T-helper 1 cell treated with Interleukin-12 subunit alpha and Interleukin-12 subunit beta and Interleukin-4 antibody, amounts not matched to agents 30 ng/mL and 1 ng/mL, for 36 hours (primary cell): ENCODE results near the gene GAP43. TPM values are rescaled to one million over a fixed set of nuclear protein-coding genes. Genes with fewer than 3 reads are reported as not detected.

Experiments
- intact Hi-C: fragments of 100-400 bp; cut with micrococcal nuclease; formaldehyde crosslinking; loops from one replicate; pipeline ENCODE4 v1.15.1; 2024
- total RNA-seq: library from RNA; stranded (reverse); gene quantifications from 2 replicates; pipeline ENCODE4 v1.2.3, GENCODE V29; 2022

GAP43 gene
- total RNA-seq, 1 donor from 2014 or later = not detected

DNA sequence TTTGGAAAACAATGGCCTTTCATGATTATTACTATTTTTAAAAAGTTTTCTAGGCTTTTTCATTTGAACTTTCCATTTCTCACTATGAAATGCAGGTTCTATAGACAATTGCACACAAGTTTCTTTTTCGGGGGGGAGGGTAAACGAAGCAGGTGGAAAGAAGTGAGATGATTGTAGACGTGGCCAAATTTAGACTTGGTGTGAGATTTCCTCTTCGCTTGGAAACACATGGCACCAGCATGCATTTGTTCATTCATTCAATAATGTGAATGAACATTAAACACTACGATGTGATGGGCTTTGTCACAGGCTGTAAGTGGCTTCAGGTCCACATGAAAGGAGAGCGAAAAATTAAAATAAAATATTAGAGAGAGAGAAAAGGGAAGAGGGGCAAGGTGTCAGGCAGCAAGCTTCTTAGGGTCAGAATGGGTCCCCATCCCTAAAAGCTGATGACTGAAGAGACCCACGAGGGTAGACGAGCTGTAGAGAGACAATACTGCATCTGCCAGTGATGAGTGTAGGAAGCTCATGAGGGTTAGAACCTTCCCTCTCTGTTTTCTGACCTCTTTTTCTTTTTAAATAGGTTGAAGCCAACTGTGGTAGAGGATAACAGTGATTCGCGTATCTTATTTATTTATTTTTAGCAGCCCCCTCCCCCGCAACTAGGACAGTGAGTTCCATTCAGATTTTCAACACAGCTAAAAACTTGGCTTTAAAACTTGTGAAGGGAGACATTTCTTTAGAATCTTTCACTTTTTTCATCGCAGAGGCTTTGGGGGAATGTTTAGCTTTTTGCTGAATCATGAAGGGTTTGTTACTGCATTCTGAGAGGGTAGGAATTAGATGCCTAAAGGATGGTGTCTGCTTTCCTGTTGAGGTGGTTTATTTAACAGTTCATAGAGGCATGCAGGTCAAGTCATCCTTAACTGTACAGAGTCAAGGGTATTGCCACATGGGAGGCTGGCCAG, 36.2 kb downstream of the GAP43 start:
- intact Hi-C loops = loop anchor here (2.0 to 5.0 kb wide), 2 partner anchors 161 to 1442 kb away; no protein-coding TSS in a partner anchor

DNA sequence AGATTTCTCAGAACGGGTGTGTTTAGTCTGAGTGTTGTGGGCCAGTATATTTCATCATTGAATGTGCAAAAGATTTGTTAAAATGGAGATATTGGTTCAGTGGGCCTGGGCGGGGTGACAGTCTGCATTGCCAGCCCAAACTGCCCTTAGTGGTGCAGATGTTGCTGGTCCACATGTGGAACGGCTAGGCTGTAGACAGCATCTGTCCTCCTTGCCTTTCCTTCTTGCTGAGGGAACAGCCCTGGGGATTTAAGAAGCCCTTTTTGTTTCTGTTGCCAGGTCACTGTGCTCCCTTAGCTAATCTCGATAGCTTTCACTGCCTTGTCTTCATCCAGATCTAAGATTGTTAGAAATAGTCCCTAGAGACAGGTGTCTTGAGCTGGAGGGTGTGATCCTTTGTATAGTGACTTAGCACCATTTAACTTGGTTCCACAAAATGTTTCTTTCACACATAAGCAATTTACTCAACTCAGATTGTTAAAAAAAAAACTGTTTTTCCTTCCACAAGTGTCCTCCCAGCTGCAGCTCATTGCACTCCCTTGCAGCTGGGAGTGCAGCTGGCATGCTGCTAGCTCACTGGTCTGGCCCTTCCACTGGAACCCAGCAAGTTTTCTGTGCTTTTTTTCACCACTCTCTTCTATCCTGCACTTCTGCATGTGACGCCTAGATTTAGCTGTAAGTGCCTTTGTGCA, 37.5 kb downstream of the GAP43 start:
- intact Hi-C loops = no loop called here

DNA sequence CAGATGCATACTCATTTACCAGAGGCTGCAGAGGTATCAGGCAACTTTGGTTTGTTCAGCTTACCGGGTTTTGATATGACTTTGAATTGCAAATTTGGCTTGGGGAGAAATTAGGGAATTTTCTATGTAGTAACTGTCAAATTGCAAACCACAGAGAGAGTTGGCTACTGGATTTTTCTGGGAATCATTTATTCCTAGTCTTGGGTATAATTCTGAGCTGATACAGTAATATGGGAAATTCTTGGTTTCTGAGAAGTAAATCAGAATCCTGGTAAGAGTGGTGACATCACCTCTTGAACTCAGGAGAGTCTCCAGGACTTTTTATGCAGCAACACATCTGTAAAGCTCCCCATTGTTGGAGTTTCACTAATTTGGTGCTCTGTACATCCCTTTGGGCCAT, 39.0 kb downstream of the GAP43 start:
- intact Hi-C loops = no loop called here

DNA sequence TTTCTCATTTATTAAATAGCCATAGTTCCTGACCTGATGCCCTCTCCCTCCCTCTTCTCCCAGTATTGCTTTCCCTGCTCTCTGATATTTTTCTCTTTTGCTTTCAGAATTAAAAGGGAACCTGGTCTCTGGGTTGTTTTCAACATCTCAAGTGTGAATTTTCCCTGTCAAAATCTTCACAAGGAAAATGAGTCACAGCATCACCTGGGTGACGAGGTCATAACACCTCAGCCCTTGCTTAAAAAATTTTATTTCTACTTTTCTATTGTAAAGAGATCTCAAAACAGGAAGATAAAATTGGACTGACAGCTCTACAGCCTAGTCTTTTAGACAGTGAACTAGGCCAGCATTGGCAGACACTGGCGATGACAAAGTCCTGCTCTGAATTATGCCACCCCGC, 40.1 kb downstream of the GAP43 start:
- intact Hi-C loops = no loop called here

DNA sequence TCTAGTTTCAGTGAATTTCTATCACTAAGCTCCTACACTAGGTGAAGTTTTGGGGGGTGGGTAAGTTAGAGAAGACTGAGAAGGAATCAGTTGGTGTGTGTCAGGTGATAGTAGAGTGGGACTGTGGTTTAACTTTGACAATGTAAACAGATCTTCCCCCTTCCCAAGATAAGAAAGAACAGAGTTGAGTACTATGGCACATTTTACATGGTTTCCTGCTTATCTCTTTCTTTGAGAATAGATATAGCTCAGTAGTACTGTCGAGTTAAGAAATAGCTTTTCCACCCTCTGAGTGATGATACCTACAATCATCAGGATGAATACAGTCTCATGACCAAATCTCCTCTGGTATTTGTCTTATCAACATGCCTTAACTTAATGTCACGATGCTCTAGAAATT, 42.8 kb downstream of the GAP43 start:
- intact Hi-C loops = no loop called here

DNA sequence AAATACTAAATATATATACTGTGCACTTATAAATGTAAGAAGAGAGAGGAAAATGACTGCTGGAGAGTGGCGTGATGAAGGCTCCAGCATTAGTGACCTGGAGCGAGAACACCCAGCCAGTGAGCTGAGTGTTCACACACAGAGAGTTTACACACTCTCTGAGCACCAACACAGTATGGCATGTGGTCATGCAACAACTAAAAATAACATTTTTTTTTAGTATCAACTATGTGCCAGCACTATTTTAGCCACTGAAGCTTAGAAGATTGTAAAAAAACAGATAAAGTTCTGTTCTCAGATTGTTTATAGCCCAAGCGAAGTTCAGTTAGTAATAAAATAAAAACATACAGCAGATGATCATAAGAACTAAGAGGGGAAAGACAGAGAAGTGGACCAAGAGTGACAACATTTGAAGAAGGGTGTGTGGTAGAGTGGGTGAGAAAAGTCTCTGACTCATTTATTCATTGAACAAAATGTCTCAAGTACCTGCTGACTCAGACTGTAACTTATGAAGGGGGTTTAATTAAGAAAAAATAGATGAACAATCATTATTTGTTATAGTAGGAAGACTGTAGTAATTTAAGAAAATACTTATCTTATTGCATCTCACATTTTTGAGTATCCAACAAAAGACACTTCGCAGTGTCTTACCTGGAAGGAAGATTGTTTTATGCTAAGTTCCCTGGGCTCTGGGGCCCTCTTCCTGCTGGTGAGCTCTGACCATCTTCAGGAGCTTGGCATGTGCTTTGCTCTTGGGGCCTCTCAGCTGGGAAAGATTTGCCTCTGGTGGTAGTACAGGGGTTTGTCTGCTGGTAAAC, 43.8 kb downstream of the GAP43 start:
- intact Hi-C loops = no loop called here

DNA sequence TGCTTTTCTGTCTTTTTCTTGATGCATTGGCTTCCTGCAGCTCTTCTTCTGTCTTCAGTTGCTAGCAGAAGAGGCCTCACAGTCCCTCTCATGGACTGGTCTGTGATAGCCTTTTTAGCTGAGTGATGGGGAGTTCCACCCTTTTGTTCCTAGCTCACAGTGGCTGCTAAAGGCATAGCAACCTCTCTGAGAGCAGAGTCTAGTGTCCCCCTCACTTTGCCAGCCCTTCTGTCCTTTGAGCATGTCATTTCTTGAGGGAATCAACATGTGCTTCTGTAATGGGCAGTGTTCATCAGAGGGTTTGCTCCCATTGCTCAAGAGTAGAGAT, 44.4 kb downstream of the GAP43 start:
- intact Hi-C loops = no loop called here

DNA sequence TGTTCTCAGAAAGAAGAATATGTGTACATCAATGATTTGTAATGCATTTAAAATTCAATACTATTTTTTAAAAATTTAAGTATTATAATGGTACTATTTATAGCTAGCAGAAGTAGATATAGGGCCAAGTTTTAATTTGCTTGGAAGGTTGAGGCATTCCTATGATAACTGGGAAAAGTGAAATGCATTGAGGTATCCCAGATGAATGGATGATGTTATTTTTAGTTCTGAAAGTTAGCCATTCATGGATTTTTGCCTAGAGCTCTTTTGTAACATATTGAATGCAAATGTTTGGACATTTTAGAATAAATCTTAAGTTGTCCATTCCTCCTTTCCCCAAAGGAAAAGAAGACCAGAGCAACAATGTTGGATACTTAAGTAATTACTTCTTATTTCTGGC, 47.6 kb downstream of the GAP43 start:
- intact Hi-C loops = no loop called here

DNA sequence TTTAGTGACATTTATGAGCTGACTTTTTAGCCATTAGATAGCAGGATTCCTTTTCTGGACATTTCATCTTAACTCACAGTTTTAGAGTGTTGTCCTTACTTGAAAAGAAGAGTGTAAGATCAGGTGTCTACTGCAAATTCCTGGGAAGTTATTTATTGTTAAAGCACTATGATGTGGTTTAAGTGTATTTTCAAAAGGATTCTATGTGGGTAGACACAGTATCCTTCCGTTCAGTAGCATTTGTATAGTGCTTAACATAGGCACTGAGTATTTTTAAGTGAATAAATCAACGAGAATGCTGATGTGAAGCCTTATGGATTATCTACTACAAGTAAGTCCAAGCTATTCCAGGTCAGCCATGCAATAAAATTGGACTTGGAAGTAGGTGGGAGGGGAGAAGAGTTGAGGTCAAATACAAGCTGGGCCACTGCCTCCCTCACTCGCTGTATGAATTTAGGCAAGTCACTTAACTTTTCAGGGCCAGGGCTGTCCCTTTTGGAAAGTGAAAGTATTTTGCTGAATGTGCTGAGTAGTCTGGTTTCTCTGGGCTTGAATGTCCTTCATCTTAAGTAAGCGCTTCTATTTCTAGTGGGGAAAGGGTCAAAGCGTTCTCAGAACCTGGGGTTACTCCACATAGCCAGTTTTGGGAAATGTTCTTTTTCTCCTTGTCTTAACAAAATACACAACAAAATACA, 48.6 kb downstream of the GAP43 start:
- intact Hi-C loops = no loop called here

DNA sequence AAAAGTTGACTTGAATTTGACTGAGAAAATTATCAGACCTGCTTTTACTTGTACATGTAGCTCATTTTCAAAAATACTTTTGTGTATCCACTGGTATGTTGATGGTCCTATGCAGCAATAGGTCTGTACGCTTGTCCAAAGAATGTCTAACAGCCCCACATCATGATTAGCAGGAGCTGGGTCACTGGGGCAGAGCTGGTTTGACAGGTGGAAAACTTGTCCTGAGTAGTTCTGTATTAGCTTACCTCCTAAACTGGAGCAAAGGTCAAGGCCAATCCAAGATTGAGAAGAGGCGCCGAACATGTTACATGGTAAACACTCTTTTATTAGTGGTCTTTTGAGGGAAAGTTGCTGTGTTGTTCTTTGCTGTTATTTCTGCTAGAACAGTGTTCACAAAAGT, 50.6 kb downstream of the GAP43 start:
- intact Hi-C loops = no loop called here

DNA sequence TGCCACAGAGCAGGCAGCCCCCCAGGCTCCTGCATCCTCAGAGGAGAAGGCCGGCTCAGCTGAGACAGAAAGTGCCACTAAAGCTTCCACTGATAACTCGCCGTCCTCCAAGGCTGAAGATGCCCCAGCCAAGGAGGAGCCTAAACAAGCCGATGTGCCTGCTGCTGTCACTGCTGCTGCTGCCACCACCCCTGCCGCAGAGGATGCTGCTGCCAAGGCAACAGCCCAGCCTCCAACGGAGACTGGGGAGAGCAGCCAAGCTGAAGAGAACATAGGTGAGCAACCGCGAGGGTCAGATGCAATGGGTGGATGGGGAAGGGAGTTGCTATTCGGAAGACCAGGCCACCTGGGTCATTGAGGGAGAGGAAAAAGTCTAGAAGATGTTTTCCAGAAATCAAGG, 53.0 kb downstream of the GAP43 start:
- intact Hi-C loops = no loop called here

DNA sequence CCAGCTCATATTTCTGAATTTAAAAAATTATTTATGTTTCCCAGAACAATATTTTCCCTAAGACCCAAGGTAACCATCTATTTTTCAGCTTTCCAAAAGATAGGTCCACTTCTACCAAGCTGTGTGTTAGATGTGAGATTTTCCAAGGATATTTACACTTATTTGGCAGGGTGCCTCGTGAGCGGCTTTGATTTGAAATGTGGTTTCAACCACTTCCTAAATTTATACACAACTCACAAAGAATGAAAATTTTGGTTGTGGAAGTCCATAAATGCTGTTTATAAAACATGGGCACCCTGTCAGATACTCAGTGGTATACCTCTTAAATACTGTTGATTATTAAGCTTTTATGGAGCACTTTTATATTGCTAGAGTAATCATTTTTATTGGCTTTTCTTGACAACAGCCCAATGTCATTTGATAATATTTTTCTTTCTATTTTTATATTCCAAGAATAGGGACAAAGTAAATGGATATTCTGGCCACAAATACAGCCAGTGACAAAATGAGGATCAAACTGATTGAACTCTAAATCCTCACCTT, 57.6 kb downstream of the GAP43 start:
- intact Hi-C loops = no loop called here

DNA sequence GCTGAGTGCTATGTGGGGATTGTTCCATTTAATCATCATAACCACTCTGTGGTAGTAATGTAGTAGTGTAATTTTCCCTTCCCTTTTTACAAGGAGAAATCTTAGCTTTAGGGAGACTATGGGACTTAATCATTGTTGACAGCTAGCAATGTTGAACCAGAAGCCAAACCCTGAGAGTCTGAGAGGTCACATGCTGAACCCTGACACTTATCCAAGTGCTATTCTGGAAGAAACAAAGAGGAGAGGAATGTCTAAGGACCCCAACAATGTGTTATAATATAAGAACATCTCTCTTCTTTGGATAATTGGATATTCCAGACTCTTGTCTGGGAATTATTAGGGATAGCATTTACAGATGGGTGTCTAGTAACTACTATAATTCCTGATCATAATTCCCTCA, 58.4 kb downstream of the GAP43 start:
- intact Hi-C loops = no loop called here

DNA sequence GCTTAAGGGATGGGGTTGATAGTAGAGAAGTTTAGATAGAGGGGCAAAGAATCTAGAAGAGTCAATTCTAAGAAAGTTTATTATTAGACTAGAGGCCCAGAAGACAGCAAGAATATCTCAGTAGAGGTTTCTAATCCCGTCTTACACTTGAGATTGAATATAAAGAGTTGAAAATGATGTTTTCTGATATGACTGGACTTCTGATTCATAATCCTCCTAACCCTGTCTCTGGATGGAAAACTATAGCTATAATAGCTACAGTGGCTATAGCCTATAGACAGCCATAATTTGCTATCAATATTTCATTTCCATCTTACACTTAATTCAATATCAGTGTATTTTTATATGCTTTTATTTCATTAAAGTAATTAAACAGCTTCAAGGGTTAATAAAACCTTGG, 60.0 kb downstream of the GAP43 start:
- intact Hi-C loops = no loop called here

DNA sequence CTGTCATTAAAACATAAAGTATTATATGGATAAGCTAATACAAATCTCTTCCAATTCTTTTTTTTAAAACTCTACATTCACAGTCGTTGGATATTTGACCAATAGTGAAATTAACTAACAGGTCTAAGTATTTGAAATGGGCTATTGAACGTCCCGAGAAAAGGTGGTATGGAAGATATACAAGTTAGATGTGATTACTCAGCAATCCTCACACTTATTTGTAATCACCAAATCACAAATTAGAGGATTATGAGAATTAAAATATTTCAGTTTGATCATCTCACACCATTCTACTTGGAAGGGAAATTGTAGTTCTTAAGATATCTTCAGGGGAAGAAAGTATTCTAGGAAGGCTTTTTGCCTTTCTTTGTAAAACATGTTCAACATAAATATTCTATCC, 60.5 kb downstream of the GAP43 start:
- intact Hi-C loops = no loop called here

DNA sequence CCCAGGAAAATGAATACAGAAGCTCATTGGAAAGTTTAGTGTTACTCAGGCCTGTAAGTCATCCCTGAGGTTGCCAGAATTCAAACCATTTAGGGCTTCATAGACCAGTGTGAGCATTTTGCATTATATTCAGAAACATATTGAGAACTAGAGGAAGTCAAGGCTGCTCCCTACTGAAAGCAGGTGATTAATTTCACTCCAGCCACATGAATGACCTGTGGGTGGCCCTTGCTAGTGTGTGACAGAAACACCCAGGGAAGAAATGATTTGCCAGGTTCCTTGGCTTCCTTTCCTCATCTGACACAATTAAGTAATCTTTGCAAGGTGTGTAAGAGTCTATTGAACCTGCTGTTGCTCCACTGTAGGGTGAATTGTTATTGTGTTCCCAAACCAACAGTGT, 61.8 kb downstream of the GAP43 start:
- intact Hi-C loops = loop anchor here (5.0 kb wide), 1 partner anchor 112 kb away; no protein-coding TSS in a partner anchor

DNA sequence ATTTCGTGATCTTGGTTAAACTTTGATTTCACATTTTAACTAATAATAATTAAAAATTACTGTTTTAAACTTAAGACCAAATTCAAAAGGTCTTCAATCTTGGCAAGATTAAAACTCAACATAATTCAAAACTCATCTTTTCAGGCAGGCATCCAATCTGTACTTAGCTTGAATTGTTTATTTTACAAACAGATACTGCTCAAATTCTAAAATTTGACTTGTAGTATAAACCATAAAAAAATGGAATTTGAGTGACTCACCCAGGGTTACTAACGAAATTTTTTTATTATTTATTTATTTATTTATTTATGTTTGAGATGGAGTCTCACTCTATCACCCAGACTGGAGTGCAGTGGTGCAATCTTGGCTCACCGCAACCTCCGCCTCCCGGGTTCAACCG, 64.4 kb downstream of the GAP43 start:
- intact Hi-C loops = loop anchor here (5.0 kb wide), 1 partner anchor 110 kb away; no protein-coding TSS in a partner anchor

DNA sequence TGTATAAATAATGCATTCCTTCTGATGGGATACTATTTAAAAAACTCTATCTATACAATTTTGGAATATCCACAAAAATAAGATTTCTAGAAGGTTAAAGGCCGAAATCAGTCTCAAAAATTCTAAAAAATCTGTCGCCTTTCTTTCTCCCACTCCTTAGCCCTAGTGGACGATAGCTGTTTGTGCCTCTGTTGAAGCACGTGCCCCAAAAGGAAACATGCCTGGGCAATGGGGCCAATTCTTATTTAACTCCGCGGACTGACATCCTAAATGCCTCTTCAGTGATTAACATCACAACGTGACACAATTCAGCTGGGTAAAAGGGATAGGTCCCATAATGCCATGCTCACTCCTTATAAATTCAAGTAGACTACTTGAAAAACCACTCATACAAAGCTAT, 65.1 kb downstream of the GAP43 start:
- intact Hi-C loops = loop anchor here (5.0 kb wide), 1 partner anchor 109 kb away; no protein-coding TSS in a partner anchor

DNA sequence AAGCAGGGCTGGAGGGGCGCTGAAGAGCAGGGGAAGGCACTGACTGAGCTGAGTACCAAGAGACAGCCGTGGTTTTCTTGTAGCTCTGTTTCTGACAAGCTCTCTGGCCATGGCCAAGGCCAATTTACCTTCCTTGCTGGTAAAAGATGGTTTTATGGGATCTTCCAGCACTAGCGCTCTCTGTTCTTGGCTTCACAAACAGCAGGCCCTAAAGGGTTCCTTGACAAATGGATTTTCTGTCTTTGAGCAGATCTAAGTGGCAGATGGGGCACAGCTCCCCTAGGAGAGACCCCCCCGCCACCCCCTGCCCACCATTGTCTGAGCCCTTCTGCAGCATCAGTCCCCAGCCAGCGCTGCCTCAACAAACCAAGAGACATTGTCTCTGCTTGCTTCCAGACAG, 66.6 kb downstream of the GAP43 start:
- intact Hi-C loops = loop anchor here (5.0 to 10.0 kb wide), 6 partner anchors 75 to 1308 kb away; no protein-coding TSS in a partner anchor

DNA sequence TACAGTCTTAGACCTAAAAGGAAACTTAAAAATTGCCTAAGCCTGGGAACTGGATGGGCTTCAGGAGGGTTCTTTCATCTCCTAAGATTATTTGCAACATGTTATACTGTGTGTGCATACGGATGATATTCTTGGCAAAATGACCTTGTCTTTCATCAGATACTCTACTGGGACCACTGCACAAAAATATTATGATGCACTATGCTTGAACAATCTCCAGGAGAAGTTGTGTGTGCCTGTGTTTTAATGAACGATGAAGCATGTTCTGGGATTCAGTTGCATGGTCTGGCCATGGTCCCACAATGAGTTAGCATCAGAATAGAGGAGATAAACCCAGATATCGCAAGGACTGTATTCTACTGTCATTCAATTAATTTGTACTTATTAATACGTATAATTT, 68.7 kb downstream of the GAP43 start:
- intact Hi-C loops = loop anchor here (2.0 to 10.0 kb wide), 7 partner anchors 77 to 1310 kb away; no protein-coding TSS in a partner anchor
